Endothelial cell of umbilical vein (primary cell): ENCODE results near the gene KRT74.

Experiments
- CTCF ChIP-seq, 2 donors: IDR thresholded peaks; 1 replicate in 1 of 2; 2 replicates in 1 of 2; pipeline ENCODE4 v1.5.1; 2011; ENCODE audit warnings: low read length in 2 of 2, mild to moderate bottlenecking in 2 of 2, moderate library complexity in 2 of 2, control low read depth in 1 of 2, inconsistent platforms in 1 of 2, low read depth in 1 of 2; ENCODE audit not compliant: insufficient read depth in 1 of 2; ENCODE audit errors: extremely low read depth in 1 of 2
- EZH2 ChIP-seq: IDR thresholded peaks from 2 replicates; pipeline ENCODE4 v1.6.1; 2012; ENCODE audit warnings: borderline replicate concordance, low read depth, mild to moderate bottlenecking, moderate library complexity, low read length, inconsistent platforms; ENCODE audit not compliant: severe bottlenecking
- FOS ChIP-seq: IDR thresholded peaks from 2 replicates; pipeline ENCODE4 v1.6.1; 2011; ENCODE audit warnings: mild to moderate bottlenecking, low read length, moderate library complexity, borderline replicate concordance; ENCODE audit not compliant: insufficient read depth
- GATA2 ChIP-seq: IDR thresholded peaks from 2 replicates; pipeline ENCODE4 v1.7.0; 2011; ENCODE audit warnings: low read depth, mild to moderate bottlenecking, moderate library complexity, mixed read lengths, low read length; ENCODE audit not compliant: insufficient read length, insufficient read depth
- JUN ChIP-seq: IDR thresholded peaks from 2 replicates; pipeline ENCODE4 v1.6.1; 2011; ENCODE audit warnings: borderline replicate concordance, low read depth; ENCODE audit not compliant: insufficient read length, insufficient read depth
- MAX ChIP-seq: IDR thresholded peaks from 2 replicates; pipeline ENCODE4 v1.6.1; 2011; ENCODE audit not compliant: insufficient read depth, insufficient read length
- MYC ChIP-seq: IDR thresholded peaks from one replicate; pipeline ENCODE4 v1.6.1; 2011; ENCODE audit warnings: mild to moderate bottlenecking, low read depth, low read length
- POLR2A ChIP-seq: IDR thresholded peaks from 2 replicates; pipeline ENCODE4 v1.6.1; 2012; ENCODE audit warnings: low read depth, mild to moderate bottlenecking, control low read depth, low read length
- POLR2AphosphoS5 ChIP-seq: IDR thresholded peaks from 2 replicates; pipeline ENCODE4 v1.6.1; 2012; ENCODE audit warnings: low read depth, mild to moderate bottlenecking, control low read depth, low read length, moderate library complexity; ENCODE audit not compliant: insufficient read depth

GRCh38 chr12:52601671-52602070 lies 28.0 kb upstream of the KRT74 start:
- TF ChIP-seq POLR2A (no peak), CTCF (IDR thresholded peaks at IDR 0.05; ENCODE audit: extremely low read depth in 1 of 2, insufficient read depth in 1 of 2, low read depth in 1 of 2, low read length in 2 of 2) (no peak), POLR2AphosphoS5 (no peak), EZH2 (no peak), JUN (no peak), MAX (no peak), MYC (no peak), GATA2 (no peak), FOS (no peak)
